ENCODE data around the gene LRP5. TPM values are rescaled to one million over a fixed set of nuclear protein-coding genes. Genes with fewer than 3 reads are reported as not detected.

Gene LRP5
- total RNA-seq, 2 experiments from 2014 or later, result 10.5 to 15.3 TPM

DNA sequence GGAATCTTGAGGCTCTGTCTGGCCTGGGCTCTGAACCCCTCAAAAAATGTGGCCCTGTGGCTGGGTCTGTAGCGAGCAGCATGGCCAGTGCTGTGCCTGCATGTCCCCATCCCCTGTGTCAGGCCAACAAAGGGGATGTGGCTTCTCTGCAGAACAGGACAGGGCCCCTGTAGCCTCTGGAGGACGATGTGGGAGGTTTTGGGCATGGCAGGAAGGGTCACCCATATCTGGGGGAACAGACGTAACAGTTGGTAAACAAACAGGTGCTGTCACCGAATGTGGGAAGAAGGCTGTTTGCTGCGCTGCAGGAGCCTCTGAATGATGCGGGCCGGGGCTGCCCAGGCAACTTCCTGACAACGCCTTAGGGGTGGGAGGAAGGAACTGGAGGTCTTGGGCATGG is 35.0 kb downstream of the LRP5 start:
- POLR2A ChIA-PET, result no interaction called here
- Mint-ChIP-seq H3K4me1 (ENCODE audit: low read depth) (no peaks in the 10 kb centered on the region), H3K9me3 (no peaks in the 10 kb centered on the region), H3K36me3 (ENCODE audit: low read depth) (peaks cover 2% of the 10 kb centered on the region), H3K27ac (no peak overlapping the region), H3K4me3 (no peak overlapping the region), H3K27me3 (no peaks in the 10 kb centered on the region)
- CTCF ChIA-PET, result no interaction called here
- TF ChIP-seq, protein P1, sequence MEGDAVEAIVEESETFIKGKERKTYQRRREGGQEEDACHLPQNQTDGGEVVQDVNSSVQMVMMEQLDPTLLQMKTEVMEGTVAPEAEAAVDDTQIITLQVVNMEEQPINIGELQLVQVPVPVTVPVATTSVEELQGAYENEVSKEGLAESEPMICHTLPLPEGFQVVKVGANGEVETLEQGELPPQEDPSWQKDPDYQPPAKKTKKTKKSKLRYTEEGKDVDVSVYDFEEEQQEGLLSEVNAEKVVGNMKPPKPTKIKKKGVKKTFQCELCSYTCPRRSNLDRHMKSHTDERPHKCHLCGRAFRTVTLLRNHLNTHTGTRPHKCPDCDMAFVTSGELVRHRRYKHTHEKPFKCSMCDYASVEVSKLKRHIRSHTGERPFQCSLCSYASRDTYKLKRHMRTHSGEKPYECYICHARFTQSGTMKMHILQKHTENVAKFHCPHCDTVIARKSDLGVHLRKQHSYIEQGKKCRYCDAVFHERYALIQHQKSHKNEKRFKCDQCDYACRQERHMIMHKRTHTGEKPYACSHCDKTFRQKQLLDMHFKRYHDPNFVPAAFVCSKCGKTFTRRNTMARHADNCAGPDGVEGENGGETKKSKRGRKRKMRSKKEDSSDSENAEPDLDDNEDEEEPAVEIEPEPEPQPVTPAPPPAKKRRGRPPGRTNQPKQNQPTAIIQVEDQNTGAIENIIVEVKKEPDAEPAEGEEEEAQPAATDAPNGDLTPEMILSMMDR (IDR thresholded peaks at IDR 0.05), result no peak
- DNase-seq, result no peak
- no peak for ATAC-seq
- intact Hi-C loops (cut with micrococcal nuclease), result no loop called here

DNA sequence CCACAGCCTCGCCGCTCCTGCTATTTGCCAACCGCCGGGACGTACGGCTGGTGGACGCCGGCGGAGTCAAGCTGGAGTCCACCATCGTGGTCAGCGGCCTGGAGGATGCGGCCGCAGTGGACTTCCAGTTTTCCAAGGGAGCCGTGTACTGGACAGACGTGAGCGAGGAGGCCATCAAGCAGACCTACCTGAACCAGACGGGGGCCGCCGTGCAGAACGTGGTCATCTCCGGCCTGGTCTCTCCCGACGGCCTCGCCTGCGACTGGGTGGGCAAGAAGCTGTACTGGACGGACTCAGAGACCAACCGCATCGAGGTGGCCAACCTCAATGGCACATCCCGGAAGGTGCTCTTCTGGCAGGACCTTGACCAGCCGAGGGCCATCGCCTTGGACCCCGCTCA is 35.5 kb downstream of the LRP5 start:
- ChIA-PET CTCF (no interaction called here), POLR2A (no interaction called here)
- no peaks in the 10 kb centered on the region for H3K9me3 Mint-ChIP-seq
- intact Hi-C loops (cut with micrococcal nuclease), result no loop called here
- no peaks in the 10 kb centered on the region for H3K4me1 Mint-ChIP-seq (ENCODE audit: low read depth)
- no peak overlapping the region for H3K4me3 Mint-ChIP-seq
- peaks cover 2% of the 10 kb centered on the region for H3K36me3 Mint-ChIP-seq (ENCODE audit: low read depth)
- TF ChIP-seq, protein P1 (IDR thresholded peaks at IDR 0.05), result no peak
- H3K27ac Mint-ChIP-seq, result no peak overlapping the region
- ATAC-seq (no peak), DNase-seq (no peak)
- H3K27me3 Mint-ChIP-seq, result no peaks in the 10 kb centered on the region

DNA sequence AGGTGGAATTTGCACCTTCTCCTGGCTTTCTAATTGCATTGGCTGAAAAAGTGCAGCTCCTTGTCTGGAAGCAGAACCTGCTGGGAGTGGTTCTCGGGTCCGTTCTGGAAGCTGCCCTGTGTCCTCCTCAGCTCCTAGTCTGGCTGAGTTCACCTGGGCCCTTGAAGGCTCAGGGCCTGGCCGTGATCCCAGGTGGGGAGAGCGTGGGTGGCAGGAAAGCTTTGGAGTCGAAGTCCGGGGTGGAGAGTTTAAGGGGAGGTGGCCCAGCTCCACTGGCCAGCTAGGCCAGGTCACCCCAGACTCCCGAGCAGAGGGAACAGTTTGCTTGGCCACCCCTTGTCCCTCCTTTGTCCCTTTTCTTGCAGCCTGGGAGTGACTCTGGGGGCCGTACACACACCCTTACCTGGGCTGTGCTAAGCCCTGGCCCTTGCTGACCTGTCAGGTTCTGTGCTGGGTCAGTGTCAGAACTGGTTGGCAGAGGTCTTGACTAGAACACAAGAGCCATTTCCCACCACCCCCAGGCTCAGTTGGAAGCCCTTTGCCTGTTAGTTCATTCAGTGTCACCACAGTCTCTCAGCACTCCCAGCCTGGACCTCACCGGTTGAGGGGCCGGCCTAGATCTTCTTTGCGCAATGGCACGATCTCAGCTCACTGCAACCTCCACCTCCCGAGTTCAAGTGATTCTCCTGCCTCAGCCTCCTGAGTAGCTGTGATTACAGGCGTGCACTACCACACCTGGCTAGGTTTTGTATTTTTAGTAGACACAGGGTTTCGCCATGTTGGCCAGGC is 37.3 kb downstream of the LRP5 start:
- POLR2A ChIA-PET, result no interaction called here
- ATAC-seq (no peak), DNase-seq (no peak)
- intact Hi-C loops (cut with micrococcal nuclease), result no loop called here
- CTCF ChIA-PET, result no interaction called here
- Mint-ChIP-seq H3K36me3 (ENCODE audit: low read depth) (peaks cover 2% of the 10 kb centered on the region), H3K9me3 (no peaks in the 10 kb centered on the region), H3K27ac (no peak overlapping the region), H3K4me1 (ENCODE audit: low read depth) (no peaks in the 10 kb centered on the region), H3K27me3 (no peaks in the 10 kb centered on the region), H3K4me3 (no peak overlapping the region)
- TF ChIP-seq, protein P1 (IDR thresholded peaks at IDR 0.05), result no peak

DNA sequence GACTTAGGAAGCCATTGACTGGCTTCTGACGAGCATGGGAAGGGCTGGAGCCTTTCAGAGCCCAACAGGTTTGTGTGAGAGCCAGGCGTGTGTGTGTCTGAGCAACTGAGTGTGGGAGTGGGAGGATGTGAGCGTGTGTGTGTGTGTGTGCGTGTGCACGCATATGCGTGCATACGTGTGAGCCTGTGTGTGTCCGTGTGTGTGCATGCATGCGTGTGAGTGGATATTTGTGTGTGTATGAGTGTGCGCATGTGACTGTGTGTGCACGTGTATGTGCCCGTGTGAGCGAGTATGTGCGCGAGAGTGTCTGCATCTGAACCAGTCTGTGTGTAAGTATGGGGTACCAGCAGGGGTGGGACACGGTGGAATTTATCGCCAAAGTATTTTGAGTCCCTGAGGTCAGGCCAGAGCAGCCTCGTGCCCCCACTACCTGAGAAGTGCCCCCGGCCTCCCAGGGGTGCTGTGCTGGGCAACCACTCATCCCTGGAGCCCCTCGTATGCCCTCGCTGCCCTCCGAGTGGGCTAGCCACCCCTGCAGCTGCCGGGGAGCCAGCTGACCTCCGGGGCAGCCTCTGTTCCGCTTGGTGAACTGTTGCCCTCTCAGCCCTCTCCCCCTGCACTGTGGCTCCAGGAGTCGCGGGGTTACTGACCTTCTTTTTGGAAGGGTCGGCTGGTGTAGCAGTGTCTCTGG is 38.5 kb downstream of the LRP5 start:
- ATAC-seq (no peak), DNase-seq (no peak)
- Mint-ChIP-seq H3K4me1 (ENCODE audit: low read depth) (no peaks in the 10 kb centered on the region), H3K27ac (no peak overlapping the region), H3K4me3 (no peak overlapping the region), H3K9me3 (no peaks in the 10 kb centered on the region), H3K36me3 (ENCODE audit: low read depth) (no peaks in the 10 kb centered on the region), H3K27me3 (no peaks in the 10 kb centered on the region)
- POLR2A ChIA-PET, result no interaction called here
- CTCF ChIA-PET, result no interaction called here
- intact Hi-C loops (cut with micrococcal nuclease), result no loop called here
- TF ChIP-seq, protein P1 (IDR thresholded peaks at IDR 0.05), result no peak
